Left lung (tissue), 10 donors: ENCODE results near the gene ADRA2C. TPM values are rescaled to one million over a fixed set of nuclear protein-coding genes. Genes with fewer than 3 reads are reported as not detected.

ENCODE experiments used
- ATAC-seq: fragments of 200-7000 bp; cut with Tn5 transposase; one replicate; pipeline ENCODE4 v1.9.1; 2020; ENCODE audit warnings: moderate library complexity
- DNase-seq, 4 donors: peaks; one replicate each; pipeline ENCODE4 v3.0.0-alpha.2; 2013 to 2020
- H3K27ac ChIP-seq, 2 donors: fragments of 200-600 bp; sonication (generic) in 1 of 2; one replicate each; pipeline versions ENCODE4 v1.5.0 to v1.8.0; 2020 to 2021
- H3K27me3 ChIP-seq, 2 donors: fragments of 200-600 bp; sonication (generic) in 1 of 2; one replicate each; pipeline versions ENCODE4 v1.5.0 to v1.8.0; 2020 to 2021
- H3K36me3 ChIP-seq, 2 donors: fragments of 200-600 bp; sonication (generic) in 1 of 2; one replicate each; pipeline versions ENCODE4 v1.5.0 to v1.8.0; 2020 to 2021
- H3K4me1 ChIP-seq, 2 donors: fragments of 200-600 bp; one replicate each; pipeline ENCODE4 v1.8.0; 2021
- H3K4me3 ChIP-seq, 2 donors: fragments of 200-600 bp; sonication (generic) in 1 of 2; one replicate each; pipeline versions ENCODE4 v1.5.0 to v1.8.0; 2020 to 2021; ENCODE audit warnings: mild to moderate bottlenecking in 1 of 2
- H3K9me3 ChIP-seq, 2 donors: fragments of 200-600 bp; sonication (generic) in 1 of 2; one replicate each; pipeline versions ENCODE4 v1.5.0 to v1.8.0; 2020 to 2021
- CTCF ChIP-seq, 2 donors: fragments of 200-600 bp; sonication (generic) in 1 of 2; IDR thresholded peaks; one replicate each; pipeline versions ENCODE4 v1.5.0 to v1.8.0; 2021; ENCODE audit warnings: antibody characterized with exemption in 2 of 2
- intact Hi-C, 2 donors: fragments of 100-400 bp; cut with DNase I; formaldehyde crosslinking; loops; one replicate each; pipeline versions ENCODE4 v1.11.2 to v1.14.2; 2022
- polyA plus RNA-seq, 6 donors: library from polyadenylated mRNA; unstranded; fragments of 120-200 nt; gene quantifications; one replicate each; pipeline ENCODE4 v1.2.1, GENCODE V29; 2013; ENCODE audit not compliant: insufficient read length in 6 of 6
- total RNA-seq, 2 donors: library from RNA; stranded (reverse); fragmentation: NEBNext Ultra II Directional; extraction: Animal tissue kit (Norgen Biotek cat#: 25700); gene quantifications; one replicate each; pipeline ENCODE4 v1.2.1, GENCODE V29; 2021
- donor health status: DM: no; HTN: yes; CAD: no.
- donor health status: DM: no; HTN: no; CAD: no.

ADRA2C gene
- total and polyA plus RNA-seq, 8 donors, result 0.63 to 3.2 (median 0.85) TPM

GRCh38 chr4:3805026-3805425 lies 38.8 kb downstream of the ADRA2C start:
- Histone ChIP-seq H3K9me3 (no peaks in the 10 kb centered on the region), H3K4me3 (no peak overlapping the region), H3K27ac (no peak overlapping the region), H3K36me3 (no peaks in the 10 kb centered on the region), H3K4me1 (no peaks in the 10 kb centered on the region), H3K27me3 (peaks cover 0 to 75% of the 10 kb centered on the region in 2 donors)
- ATAC-seq (no peak), DNase-seq (peak in 1 of 4 donors; percentile 16)
- TF ChIP-seq CTCF (IDR thresholded peaks at IDR 0.05), result no peak
- intact Hi-C loops, result no loop called here

- no peak overlapping the region for H3K27ac ChIP-seq
- peaks cover 0 to 75% of the 10 kb centered on the region in 2 donors for H3K27me3 ChIP-seq
- H3K4me1 ChIP-seq, result no peaks in the 10 kb centered on the region
- intact Hi-C loops, result no loop called here
- H3K36me3 ChIP-seq, result no peaks in the 10 kb centered on the region
- no peak overlapping the region for H3K4me3 ChIP-seq
- ATAC-seq (no peak), DNase-seq (peak in 1 of 4 donors; percentile 74)
- H3K9me3 ChIP-seq, result no peaks in the 10 kb centered on the region
- TF ChIP-seq CTCF (IDR thresholded peaks at IDR 0.05), result no peak
Measured at GRCh38 chr4:3805731-3806130, 39.5 kb downstream of the ADRA2C start.

GRCh38 chr4:3807311-3807710 lies 41.1 kb downstream of the ADRA2C start:
- no peak for TF ChIP-seq CTCF (IDR thresholded peaks at IDR 0.05)
- H3K27ac ChIP-seq, result no peak overlapping the region
- peaks cover 0 to 70% of the 10 kb centered on the region in 2 donors for H3K27me3 ChIP-seq
- ATAC-seq (no peak), DNase-seq (peak in 1 of 4 donors; percentile 4)
- intact Hi-C loops, result no loop called here
- H3K4me1 ChIP-seq, result no peaks in the 10 kb centered on the region
- no peaks in the 10 kb centered on the region for H3K36me3 ChIP-seq
- no peaks in the 10 kb centered on the region for H3K9me3 ChIP-seq
- H3K4me3 ChIP-seq, result no peak overlapping the region

- Histone ChIP-seq H3K4me1 (no peaks in the 10 kb centered on the region), H3K27me3 (peaks cover 0 to 70% of the 10 kb centered on the region in 2 donors), H3K4me3 (no peak overlapping the region), H3K36me3 (no peaks in the 10 kb centered on the region), H3K9me3 (no peaks in the 10 kb centered on the region), H3K27ac (no peak overlapping the region)
- no peak for DNase-seq
- intact Hi-C loops, result no loop called here
- TF ChIP-seq CTCF (IDR thresholded peaks at IDR 0.05), result no peak
- no peak for ATAC-seq
Measured at GRCh38 chr4:3807822-3808496, 41.8 kb downstream of the ADRA2C start.

- ATAC-seq, result no peak
- DNase-seq, result no peak
- Histone ChIP-seq H3K9me3 (no peaks in the 10 kb centered on the region), H3K27me3 (peaks cover 0 to 65% of the 10 kb centered on the region in 2 donors), H3K4me3 (no peak overlapping the region), H3K4me1 (no peaks in the 10 kb centered on the region), H3K36me3 (no peaks in the 10 kb centered on the region), H3K27ac (no peak overlapping the region)
- TF ChIP-seq CTCF (IDR thresholded peaks at IDR 0.05), result no peak
- intact Hi-C loops, result no loop called here
Measured at GRCh38 chr4:3808597-3808996, 42.4 kb downstream of the ADRA2C start.
